K562 (cell line): ENCODE data around the gene CLDN34.
A peak's percentile ranks its signal among the peaks of the same experiment; 100 is the strongest.

Experiments used
- ILF3 ChIP-seq: fragments of 450-650 bp; IDR thresholded peaks from 2 replicates; pipeline ENCODE4 v1.6.1; 2018; ENCODE audit warnings: antibody characterized with exemption, mild to moderate bottlenecking, moderate library complexity, borderline replicate concordance
- POLR2A ChIP-seq: fragments of 450-650 bp; conservative IDR thresholded peaks from 2 replicates; pipeline ENCODE4 v1.6.1; 2016
- ZNF165 ChIP-seq: fragments of 250-450 bp; sonication (Bioruptor Pico); IDR thresholded peaks from 2 replicates; pipeline ENCODE4 v1.4.0; 2020; ENCODE audit warnings: borderline replicate concordance
- TF ChIP-seq, protein P1 (sequence below), 2 experiments: fragments of 450-650 bp; formaldehyde crosslinking in 1 of 2; IDR thresholded peaks; 2 replicates each; pipeline versions ENCODE4 v1.4.0 to v1.6.1; 2014 to 2020; ENCODE audit warnings: mild to moderate bottlenecking in 2 of 2, borderline replicate concordance in 1 of 2, low read depth in 1 of 2
- TF ChIP-seq, protein P2 (sequence below), 3 experiments: fragments of 200-800 bp in 1 of 3; sonication (Bioruptor generic) in 1 of 3; sonication (generic) in 1 of 3; formaldehyde crosslinking in 1 of 3; IDR thresholded peaks; 2 replicates each; pipeline versions ENCODE4 v1.6.1 to v1.8.0; 2016 to 2022; ENCODE audit warnings: mild to moderate bottlenecking in 2 of 3, missing compliant biosample characterization in 2 of 3, missing genetic modification characterization in 2 of 3, missing genetic modification reagents in 1 of 3

DNA sequence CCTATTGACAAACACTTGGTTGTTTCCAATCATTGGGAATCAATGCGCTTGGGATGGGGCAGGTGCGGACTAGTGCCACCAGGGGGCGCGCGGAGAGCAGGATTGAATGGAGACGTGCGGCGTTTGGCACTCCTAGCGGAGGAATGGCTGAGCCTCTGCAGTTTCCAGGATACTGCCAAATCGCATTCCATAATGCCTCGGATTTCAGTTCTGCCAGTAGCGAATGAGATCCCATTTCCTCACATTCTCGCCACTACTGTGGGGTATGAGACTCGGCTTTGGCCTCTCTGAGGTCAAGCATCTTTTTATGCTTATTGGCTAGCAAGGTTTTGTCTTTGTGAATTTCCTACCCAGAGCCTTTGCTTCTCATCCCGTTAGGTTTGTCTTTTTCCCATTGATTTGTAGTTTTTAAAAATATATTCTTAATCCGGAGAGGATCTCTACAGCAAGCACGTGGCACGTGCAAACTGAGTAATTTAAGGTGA lies 28.7 kb downstream of the CLDN34 start:
- TF ChIP-seq ILF3 (no peak), ZNF165 (CRISPR knock-in tag) (no peak), POLR2A (no peak)
- TF ChIP-seq, protein P1, sequence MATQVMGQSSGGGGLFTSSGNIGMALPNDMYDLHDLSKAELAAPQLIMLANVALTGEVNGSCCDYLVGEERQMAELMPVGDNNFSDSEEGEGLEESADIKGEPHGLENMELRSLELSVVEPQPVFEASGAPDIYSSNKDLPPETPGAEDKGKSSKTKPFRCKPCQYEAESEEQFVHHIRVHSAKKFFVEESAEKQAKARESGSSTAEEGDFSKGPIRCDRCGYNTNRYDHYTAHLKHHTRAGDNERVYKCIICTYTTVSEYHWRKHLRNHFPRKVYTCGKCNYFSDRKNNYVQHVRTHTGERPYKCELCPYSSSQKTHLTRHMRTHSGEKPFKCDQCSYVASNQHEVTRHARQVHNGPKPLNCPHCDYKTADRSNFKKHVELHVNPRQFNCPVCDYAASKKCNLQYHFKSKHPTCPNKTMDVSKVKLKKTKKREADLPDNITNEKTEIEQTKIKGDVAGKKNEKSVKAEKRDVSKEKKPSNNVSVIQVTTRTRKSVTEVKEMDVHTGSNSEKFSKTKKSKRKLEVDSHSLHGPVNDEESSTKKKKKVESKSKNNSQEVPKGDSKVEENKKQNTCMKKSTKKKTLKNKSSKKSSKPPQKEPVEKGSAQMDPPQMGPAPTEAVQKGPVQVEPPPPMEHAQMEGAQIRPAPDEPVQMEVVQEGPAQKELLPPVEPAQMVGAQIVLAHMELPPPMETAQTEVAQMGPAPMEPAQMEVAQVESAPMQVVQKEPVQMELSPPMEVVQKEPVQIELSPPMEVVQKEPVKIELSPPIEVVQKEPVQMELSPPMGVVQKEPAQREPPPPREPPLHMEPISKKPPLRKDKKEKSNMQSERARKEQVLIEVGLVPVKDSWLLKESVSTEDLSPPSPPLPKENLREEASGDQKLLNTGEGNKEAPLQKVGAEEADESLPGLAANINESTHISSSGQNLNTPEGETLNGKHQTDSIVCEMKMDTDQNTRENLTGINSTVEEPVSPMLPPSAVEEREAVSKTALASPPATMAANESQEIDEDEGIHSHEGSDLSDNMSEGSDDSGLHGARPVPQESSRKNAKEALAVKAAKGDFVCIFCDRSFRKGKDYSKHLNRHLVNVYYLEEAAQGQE (IDR thresholded peaks at IDR 0.05; ENCODE audit: borderline replicate concordance) = peak; percentile 79
- TF ChIP-seq, protein P1 (CRISPR knock-in tag; IDR thresholded peaks at IDR 0.05; ENCODE audit: low read depth) = no peak
- TF ChIP-seq, protein P2, sequence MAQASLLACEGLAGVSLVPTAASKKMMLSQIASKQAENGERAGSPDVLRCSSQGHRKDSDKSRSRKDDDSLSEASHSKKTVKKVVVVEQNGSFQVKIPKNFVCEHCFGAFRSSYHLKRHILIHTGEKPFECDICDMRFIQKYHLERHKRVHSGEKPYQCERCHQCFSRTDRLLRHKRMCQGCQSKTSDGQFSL (CRISPR knock-in tag; IDR thresholded peaks at IDR 0.05) = no peak
- TF ChIP-seq, protein P2 (tag; IDR thresholded peaks at IDR 0.05) = no peak
